Motor neuron (in vitro differentiated cells): Measurements from ENCODE around the gene ATP5PF. TPM values are rescaled to one million over a fixed set of nuclear protein-coding genes. Genes with fewer than 3 reads are reported as not detected.

Source experiments
- ATAC-seq, 8 experiments: fragments of 200-7000 bp; cut with Tn5 transposase; replicated peaks in 6 of 8; 2 replicates each; pipeline ENCODE4 v1.8.0; 2021; ENCODE audit warnings: mild to moderate bottlenecking in 8 of 8, moderate library complexity in 8 of 8
- H3K27ac ChIP-seq, 2 donors: fragments of 250-450 bp; sonication (Bioruptor Pico); 2 replicates each; pipeline ENCODE4 v1.9.0; 2021; ENCODE audit warnings: antibody characterized with exemption in 2 of 2, mild to moderate bottlenecking in 2 of 2, moderate library complexity in 1 of 2
- H3K4me1 ChIP-seq, 2 donors: fragments of 250-450 bp; sonication (Bioruptor Pico); replicated peaks in 1 of 2; 2 replicates each; pipeline ENCODE4 v1.6.1; 2021; ENCODE audit warnings: antibody characterized with exemption in 2 of 2, mild to moderate bottlenecking in 2 of 2, moderate library complexity in 1 of 2
- H3K4me3 ChIP-seq, 5 donors: fragments of 250-450 bp; sonication (Bioruptor Pico); 2 replicates each; pipeline ENCODE4 v1.9.0; 2021; ENCODE audit warnings: antibody characterized with exemption in 5 of 5, mild to moderate bottlenecking in 5 of 5, moderate library complexity in 4 of 5
- WGBS, 10 experiments: fragments of 450-650 bp; shearing (Covaris generic); methylation state at CpG; one replicate each; pipeline ENCODE4 v1.0.0; 2022; 5-methylcytosine and 5-hydroxymethylcytosine counted together
- in situ Hi-C, 9 experiments: fragments of 400-800 bp; cut with MboI; loops; one replicate each; pipeline ENCODE4 v1.15.0; 2021; ENCODE audit warnings: low sequenced_read_pairs in 9 of 9, low pct_unique_long_range_greater_than_20kb in 2 of 9; ENCODE audit not compliant: unreplicated experiment in 9 of 9
- total RNA-seq, 8 experiments: library from RNA; unstranded; fragments of 300-600 nt; gene quantifications; 2 replicates each; pipeline versions ENCODE4 v1.2.3 to v1.2.4, GENCODE V29; 2022

Gene ATP5PF
- total RNA-seq, 8 experiments from 2014 or later: 146 to 302 (median 188) TPM

DNA sequence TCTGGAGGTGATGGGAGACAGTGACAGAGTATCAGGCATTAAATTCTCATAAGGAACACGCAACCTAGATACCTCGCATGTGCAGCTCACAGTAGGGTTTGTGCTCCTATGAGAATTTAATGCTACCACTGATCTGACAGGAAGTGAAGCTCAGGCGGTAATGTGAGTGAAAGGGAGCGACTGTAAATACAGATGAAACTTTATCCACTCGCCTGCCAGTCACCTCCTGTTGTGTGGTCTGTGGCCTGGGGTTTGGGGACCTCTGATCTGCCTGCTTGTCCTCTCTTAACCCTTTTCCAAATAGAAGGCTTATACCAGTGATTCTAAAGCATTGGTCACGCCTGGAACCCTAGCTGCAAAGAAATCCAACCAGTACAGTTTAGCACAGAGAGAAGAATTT is 15.4 kb upstream of the ATP5PF start:
- H3K4me3 ChIP-seq: no peak overlapping the region
- WGBS, 10 experiments: 80 to 100% (median 94%) methylated on average over 1 to 6 of the region's 6 CpGs; no CpG with 5 or more reads in 2 of the 10 experiments
- H3K4me1 ChIP-seq: no peaks in the 10 kb centered on the region
- no peak for ATAC-seq
- in situ Hi-C loops: no loop called here
- no peak overlapping the region for H3K27ac ChIP-seq

- peak in 1 of 8 experiments; percentile 92 for ATAC-seq
- in situ Hi-C loops: loop anchor here in 1 of 9 experiments (25.0 kb wide), 1 partner anchor 133 kb away; the partner anchor contains the start of gene MRPL39
- Histone ChIP-seq H3K27ac (no peak overlapping the region), H3K4me3 (no peak overlapping the region), H3K4me1 (no peaks in the 10 kb centered on the region)
- WGBS, 10 experiments: 19 to 100% (median 92%) methylated on average over 1 to 2 of the region's 2 CpGs; no CpG with 5 or more reads in 3 of the 10 experiments
Measured at GRCh38 chr21:25744854-25745253, 10.2 kb upstream of the ATP5PF start.

GRCh38 chr21:25742900-25743299 is 8.2 kb upstream of the ATP5PF start:
- ATAC-seq: no peak
- in situ Hi-C loops: loop anchor here in 1 of 9 experiments (25.0 kb wide), 1 partner anchor 131 kb away; the partner anchor contains the start of gene MRPL39
- WGBS, 10 experiments: 80 to 100% (median 100%) methylated on average over 1 of the region's 3 CpGs; no CpG with 5 or more reads in 5 of the 10 experiments
- no peak overlapping the region for H3K4me3 ChIP-seq
- peaks cover under 1 to 1% of the 10 kb centered on the region in 2 donors for H3K4me1 ChIP-seq
- H3K27ac ChIP-seq: no peak overlapping the region

- peaks cover 10 to 23% of the 10 kb centered on the region in 2 donors for H3K4me1 ChIP-seq
- no peak overlapping the region for H3K27ac ChIP-seq
- 17 to 100% (median 86%) methylated on average over 1 of the region's 1 CpG; no CpG with 5 or more reads in 1 of the 10 experiments for WGBS, 10 experiments
- H3K4me3 ChIP-seq: no peak overlapping the region
- no peak for ATAC-seq
- in situ Hi-C loops: loop anchor here in 1 of 9 experiments (25.0 kb wide), 1 partner anchor 125 kb away; the partner anchor contains the start of gene MRPL39
Measured at GRCh38 chr21:25737421-25737820, 2.7 kb upstream of the ATP5PF start.

DNA sequence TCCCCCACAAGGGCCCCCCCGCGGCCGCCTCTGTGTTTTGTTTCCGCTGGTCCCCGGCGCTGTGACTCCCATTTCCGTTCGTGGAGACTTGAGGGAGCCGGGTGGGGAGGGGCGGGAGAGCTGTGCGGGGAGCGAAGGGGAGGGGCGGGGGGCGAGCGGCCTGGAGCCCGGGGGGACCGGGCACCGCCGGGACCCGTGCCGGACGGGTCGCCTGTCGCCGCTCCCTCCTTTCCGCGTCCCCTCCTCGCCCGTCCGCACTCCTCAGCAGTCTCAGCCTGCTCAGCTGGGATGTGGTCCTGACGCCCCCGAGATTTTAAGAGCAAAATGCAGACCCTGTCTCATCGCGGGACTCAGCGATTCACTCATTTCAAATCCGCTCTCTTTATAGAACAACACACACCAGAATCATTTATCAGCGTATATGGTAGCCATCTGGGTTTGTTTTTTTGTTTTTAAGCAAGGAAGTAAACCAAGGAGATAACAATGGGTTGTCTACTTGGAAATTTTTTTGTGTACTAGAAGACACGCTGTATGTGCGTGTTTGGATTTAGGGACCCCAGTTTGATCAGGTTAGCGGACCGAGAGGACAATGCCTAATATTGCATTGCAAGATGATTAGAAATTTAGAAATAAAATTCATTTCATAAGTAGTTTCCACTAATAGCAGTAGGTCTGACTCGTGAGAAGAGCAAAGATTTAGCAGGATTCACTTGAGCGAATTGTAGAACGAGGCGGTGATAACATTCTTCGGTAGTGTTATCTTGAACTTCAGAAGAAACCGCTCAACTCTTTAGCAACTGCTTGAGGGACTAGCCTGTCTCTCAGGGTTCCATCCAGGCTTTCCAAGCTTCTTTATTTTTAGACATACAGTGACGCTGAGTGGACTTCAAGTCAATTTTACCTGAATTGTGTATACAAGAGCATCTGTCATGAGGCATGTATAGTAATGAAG is 1.2 kb upstream of the ATP5PF start:
- in situ Hi-C loops: loop anchor here in 1 of 9 experiments (25.0 kb wide), 1 partner anchor 124 kb away; the partner anchor contains the start of gene MRPL39
- H3K4me1 ChIP-seq: peaks cover 10 to 23% of the 10 kb centered on the region in 2 donors
- WGBS, 10 experiments: 0 to 7% (median 1%) methylated on average over 1 to 14 of the region's 48 CpGs; no CpG with 5 or more reads in 2 of the 10 experiments
- H3K27ac ChIP-seq: peak overlapping the region; percentile 99
- H3K4me3 ChIP-seq: peak overlapping the region; percentile 66 to 98 (median 87)
- ATAC-seq: peak in 7 of 8 experiments; percentile 24 to 60 (median 44)

- in situ Hi-C loops: loop anchor here in 1 of 9 experiments (25.0 kb wide), 1 partner anchor 122 kb away; the partner anchor contains the start of gene MRPL39
- peak in 1 of 8 experiments; percentile 6 for ATAC-seq
- Histone ChIP-seq H3K4me3 (peak overlapping the region; percentile 66 to 98 (median 87)), H3K4me1 (peaks cover 10 to 23% of the 10 kb centered on the region in 2 donors), H3K27ac (peak overlapping the region; percentile 99)
- 0% methylated on average over 1 to 9 of the region's 10 CpGs; no CpG with 5 or more reads in 7 of the 10 experiments for WGBS, 10 experiments
Measured at GRCh38 chr21:25734654-25734903, 125 bp downstream of the ATP5PF start.

GRCh38 chr21:25733859-25734653 is 648 bp downstream of the ATP5PF start:
- Histone ChIP-seq H3K4me1 (peaks cover 10 to 23% of the 10 kb centered on the region in 2 donors), H3K27ac (peak overlapping the region; percentile 99), H3K4me3 (peak overlapping the region; percentile 66 to 98 (median 87))
- peak; percentile 4 to 18 (median 10) for ATAC-seq
- in situ Hi-C loops: loop anchor here in 1 of 9 experiments (25.0 kb wide), 1 partner anchor 122 kb away; the partner anchor contains the start of gene MRPL39
- WGBS, 10 experiments: 0 to 28% (median 6%) methylated on average over 3 to 20 of the region's 30 CpGs

- H3K4me1 ChIP-seq: peaks cover 7 to 16% of the 10 kb centered on the region in 2 donors
- no peak overlapping the region for H3K27ac ChIP-seq
- 33 to 96% (median 80%) methylated on average over 2 to 5 of the region's 6 CpGs; no CpG with 5 or more reads in 4 of the 10 experiments for WGBS, 10 experiments
- no peak for ATAC-seq
- in situ Hi-C loops: loop anchor here in 1 of 9 experiments (25.0 kb wide), 1 partner anchor 120 kb away; the partner anchor contains the start of gene MRPL39
- no peak overlapping the region for H3K4me3 ChIP-seq
Measured at GRCh38 chr21:25732091-25732760, 2.5 kb downstream of the ATP5PF start.

GRCh38 chr21:25722631-25723030 is 12.1 kb downstream of the ATP5PF start:
- Histone ChIP-seq H3K4me3 (no peak overlapping the region), H3K4me1 (peaks cover 0 to 2% of the 10 kb centered on the region in 2 donors), H3K27ac (no peak overlapping the region)
- no peak for ATAC-seq
- WGBS, 10 experiments: 36 to 100% (median 87%) methylated on average over 1 to 3 of the region's 3 CpGs; no CpG with 5 or more reads in 1 of the 10 experiments
- in situ Hi-C loops: loop anchor here in 4 of 9 experiments (25.0 kb wide), 1 partner anchor 110 kb away; the partner anchor contains the start of gene MRPL39 (in 4 of the 4)

DNA sequence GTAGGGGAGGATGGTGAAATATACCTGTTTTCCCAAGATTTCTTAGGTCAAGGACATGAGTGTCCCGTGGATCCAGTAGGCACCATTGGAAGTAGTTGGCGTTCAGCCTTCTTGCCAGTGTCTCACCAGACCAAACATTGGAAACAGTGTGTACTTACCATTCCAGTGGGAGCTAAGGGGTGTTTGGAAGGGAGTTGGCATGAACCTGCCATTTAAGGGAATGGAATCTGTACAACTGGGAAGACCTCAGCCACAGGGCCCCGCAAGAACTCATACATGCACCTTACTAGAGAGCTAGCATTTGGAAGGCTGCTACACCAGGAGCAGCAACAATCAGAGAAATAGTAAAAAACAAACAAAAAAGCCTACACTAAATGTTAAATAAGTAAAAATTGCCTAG is 12.7 kb downstream of the ATP5PF start:
- Histone ChIP-seq H3K4me3 (no peak overlapping the region), H3K27ac (no peak overlapping the region), H3K4me1 (peaks cover 5 to 6% of the 10 kb centered on the region in 2 donors)
- no peak for ATAC-seq
- in situ Hi-C loops: loop anchor here in 4 of 9 experiments (25.0 kb wide), 1 partner anchor 110 kb away; the partner anchor contains the start of gene MRPL39 (in 4 of the 4)
- 93 to 100% (median 100%) methylated on average over 1 to 3 of the region's 3 CpGs; no CpG with 5 or more reads in 2 of the 10 experiments for WGBS, 10 experiments

GRCh38 chr21:25717491-25718147 is 17.1 kb downstream of the ATP5PF start:
- WGBS, 10 experiments: 13 to 96% (median 77%) methylated on average over 1 to 4 of the region's 5 CpGs; no CpG with 5 or more reads in 2 of the 10 experiments
- H3K27ac ChIP-seq: no peak overlapping the region
- ATAC-seq: peak in 7 of 8 experiments; percentile 33 to 84 (median 48)
- in situ Hi-C loops: loop anchor here in 4 of 9 experiments (25.0 kb wide), 1 partner anchor 105 kb away; the partner anchor contains the start of gene MRPL39 (in 4 of the 4)
- H3K4me1 ChIP-seq: peaks cover 5 to 6% of the 10 kb centered on the region in 2 donors
- H3K4me3 ChIP-seq: no peak overlapping the region
